Measurements from ENCODE around the gene HOXA7.

DNA sequence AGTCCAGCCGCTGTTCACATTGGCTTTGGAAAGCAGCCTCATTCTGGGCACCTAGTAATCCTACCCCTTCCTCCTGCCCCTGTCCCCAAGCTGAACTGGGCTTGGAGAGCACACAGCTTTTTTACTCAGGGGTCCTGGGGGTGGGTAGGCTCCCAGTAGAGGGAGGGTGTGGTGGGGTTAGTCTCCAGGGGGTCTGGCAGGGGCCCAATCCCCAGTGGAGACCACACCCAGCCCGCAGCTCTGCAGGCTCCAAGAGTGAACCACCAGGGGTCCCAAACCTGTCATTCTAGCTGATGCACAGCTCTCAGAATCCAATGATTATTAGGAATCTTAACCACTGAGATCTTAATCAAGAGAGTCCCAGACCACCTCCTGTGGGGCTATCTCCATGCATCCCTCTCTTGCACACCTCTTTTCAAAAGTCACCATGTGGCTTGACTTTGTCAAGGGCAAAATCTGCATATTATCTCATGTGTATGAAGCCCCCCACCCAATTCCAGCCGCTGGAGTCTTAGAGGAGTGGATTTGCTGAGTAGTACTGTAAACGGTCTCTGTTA lies 25.9 kb upstream of the HOXA7 start:
- TF ChIP-seq, protein P1, sequence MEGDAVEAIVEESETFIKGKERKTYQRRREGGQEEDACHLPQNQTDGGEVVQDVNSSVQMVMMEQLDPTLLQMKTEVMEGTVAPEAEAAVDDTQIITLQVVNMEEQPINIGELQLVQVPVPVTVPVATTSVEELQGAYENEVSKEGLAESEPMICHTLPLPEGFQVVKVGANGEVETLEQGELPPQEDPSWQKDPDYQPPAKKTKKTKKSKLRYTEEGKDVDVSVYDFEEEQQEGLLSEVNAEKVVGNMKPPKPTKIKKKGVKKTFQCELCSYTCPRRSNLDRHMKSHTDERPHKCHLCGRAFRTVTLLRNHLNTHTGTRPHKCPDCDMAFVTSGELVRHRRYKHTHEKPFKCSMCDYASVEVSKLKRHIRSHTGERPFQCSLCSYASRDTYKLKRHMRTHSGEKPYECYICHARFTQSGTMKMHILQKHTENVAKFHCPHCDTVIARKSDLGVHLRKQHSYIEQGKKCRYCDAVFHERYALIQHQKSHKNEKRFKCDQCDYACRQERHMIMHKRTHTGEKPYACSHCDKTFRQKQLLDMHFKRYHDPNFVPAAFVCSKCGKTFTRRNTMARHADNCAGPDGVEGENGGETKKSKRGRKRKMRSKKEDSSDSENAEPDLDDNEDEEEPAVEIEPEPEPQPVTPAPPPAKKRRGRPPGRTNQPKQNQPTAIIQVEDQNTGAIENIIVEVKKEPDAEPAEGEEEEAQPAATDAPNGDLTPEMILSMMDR (IDR thresholded peaks at IDR 0.05; ENCODE audit: borderline replicate concordance, extremely low read depth, low read length, poor library complexity, severe bottlenecking): no peak
- no peak for TF ChIP-seq EZH2 (IDR thresholded peaks at IDR 0.05; ENCODE audit: borderline replicate concordance, low read depth, low read length, severe bottlenecking)
